Neural cell (in vitro differentiated cells): ENCODE data around the gene POU2F3. TPM values are rescaled to one million over a fixed set of nuclear protein-coding genes. Genes with fewer than 3 reads are reported as not detected.

Source experiments
- H2AFZ ChIP-seq: fragments of 200-600, 300-800 bp; sonication (generic), shearing (Covaris generic); 2 replicates; pipeline ENCODE4 v1.6.0; 2014; ENCODE audit warnings: low read depth, mild to moderate bottlenecking, antibody characterized with exemption, low read length, moderate library complexity
- H3F3A ChIP-seq: fragments of 200-600 bp; shearing (Covaris generic); 2 replicates; pipeline ENCODE4 v1.6.1; 2016; ENCODE audit warnings: mild to moderate bottlenecking, moderate library complexity, mixed read lengths, antibody characterized with exemption, low read length; ENCODE audit not compliant: insufficient read depth, poor library complexity, severe bottlenecking
- H3K27ac ChIP-seq: fragments of 200-600, 300-800 bp; sonication (generic), shearing (Covaris generic); 2 replicates; pipeline ENCODE4 v1.5.1; 2014; ENCODE audit warnings: mild to moderate bottlenecking, low read length, moderate library complexity
- H3K27me3 ChIP-seq: fragments of 300-800, 200-600 bp; sonication (generic), shearing (Covaris generic); 2 replicates; pipeline ENCODE4 v1.6.0; 2014; ENCODE audit warnings: mild to moderate bottlenecking, low read depth, low read length, moderate library complexity; ENCODE audit not compliant: insufficient read depth
- H3K36me3 ChIP-seq: fragments of 300-800, 200-600 bp; sonication (generic), shearing (Covaris generic); 2 replicates; pipeline ENCODE4 v1.5.1; 2014; ENCODE audit warnings: mild to moderate bottlenecking, antibody characterized with exemption, low read length, moderate library complexity; ENCODE audit not compliant: insufficient read depth
- H3K4me2 ChIP-seq: fragments of 300-800, 200-600 bp; sonication (generic), shearing (Covaris generic); 2 replicates; pipeline ENCODE4 v1.6.0; 2014; ENCODE audit warnings: mild to moderate bottlenecking, low read length
- H3K4me3 ChIP-seq: fragments of 300-800, 200-600 bp; sonication (generic), shearing (Covaris generic); 2 replicates; pipeline ENCODE4 v1.5.1; 2014; ENCODE audit warnings: mild to moderate bottlenecking, low read length, moderate library complexity
- H3K79me2 ChIP-seq: fragments of 200-600 bp; shearing (Covaris generic); replicated peaks from 2 replicates; pipeline ENCODE4 v1.6.0; 2014; ENCODE audit warnings: mild to moderate bottlenecking, low read length, moderate library complexity; ENCODE audit not compliant: insufficient read depth
- H3K9ac ChIP-seq: fragments of 300-800, 200-600 bp; sonication (generic), shearing (Covaris generic); 2 replicates; pipeline ENCODE4 v1.6.1; 2016; ENCODE audit warnings: mild to moderate bottlenecking, low read length, mixed read lengths
- H3K9me2 ChIP-seq: fragments of 200-600 bp; shearing (Covaris generic); 2 replicates; pipeline ENCODE4 v1.6.1; 2016; ENCODE audit warnings: mild to moderate bottlenecking, low read length, mixed read lengths; ENCODE audit not compliant: insufficient read depth
- H3K9me3 ChIP-seq: fragments of 200-600, 300-800 bp; sonication (generic), shearing (Covaris generic); 2 replicates; pipeline ENCODE4 v1.6.1; 2016; ENCODE audit warnings: mild to moderate bottlenecking, mixed run types, low read length, moderate library complexity, mixed read lengths
- H4K20me1 ChIP-seq: fragments of 200-600 bp; shearing (Covaris generic); 2 replicates; pipeline ENCODE4 v1.6.1; 2016; ENCODE audit warnings: mild to moderate bottlenecking, mixed run types; ENCODE audit not compliant: insufficient read depth
- EP300 ChIP-seq: fragments of 450-650 bp; conservative IDR thresholded peaks from 2 replicates; pipeline ENCODE4 v1.6.1; 2014; ENCODE audit warnings: antibody characterized with exemption, mild to moderate bottlenecking, moderate library complexity; ENCODE audit not compliant: poor library complexity, severe bottlenecking
- EZH2 ChIP-seq: fragments of 200-600, 300-800 bp; shearing (Covaris generic), sonication (generic); IDR thresholded peaks from 2 replicates; pipeline ENCODE4 v1.6.1; 2014; ENCODE audit warnings: antibody characterized with exemption, low read length, borderline replicate concordance, mild to moderate bottlenecking; ENCODE audit not compliant: insufficient read depth, poor library complexity, severe bottlenecking
- MXI1 ChIP-seq: fragments of 450-650 bp; conservative IDR thresholded peaks from 2 replicates; pipeline ENCODE4 v1.6.1; 2014; ENCODE audit warnings: antibody characterized with exemption, mild to moderate bottlenecking; ENCODE audit not compliant: poor library complexity, severe bottlenecking
- POLR2AphosphoS5 ChIP-seq: IDR thresholded peaks from 2 replicates; pipeline ENCODE4 v1.6.1; 2012
- RAD21 ChIP-seq: fragments of 450-650 bp; conservative IDR thresholded peaks from 2 replicates; pipeline ENCODE4 v1.6.1; 2014; ENCODE audit warnings: antibody characterized with exemption, mild to moderate bottlenecking, moderate library complexity
- SMC3 ChIP-seq: fragments of 450-650 bp; conservative IDR thresholded peaks from 2 replicates; pipeline ENCODE4 v1.6.1; 2014; ENCODE audit warnings: antibody characterized with exemption, mild to moderate bottlenecking, moderate library complexity; ENCODE audit not compliant: poor library complexity
- TAF1 ChIP-seq: IDR thresholded peaks from 2 replicates; pipeline ENCODE4 v1.6.1; 2012; ENCODE audit warnings: low read depth
- polyA plus RNA-seq: library from polyadenylated mRNA; depleted of rRNA; stranded (reverse); fragments of >200 nt; gene quantifications from 2 replicates; pipeline ENCODE4 v1.2.3, GENCODE V29; 2014
- TF ChIP-seq, protein P1 (sequence below): IDR thresholded peaks from 2 replicates; pipeline ENCODE4 v1.6.1; 2012; ENCODE audit warnings: borderline replicate concordance
- TF ChIP-seq, protein P2 (sequence below): fragments of 450-650 bp; IDR thresholded peaks from 2 replicates; pipeline ENCODE4 v1.5.1; 2014; ENCODE audit warnings: antibody characterized with exemption, mild to moderate bottlenecking, moderate library complexity; ENCODE audit not compliant: poor library complexity, severe bottlenecking

The POU2F3 gene
- polyA plus RNA-seq, 1 donor from 2014 or later, result not detected

DNA sequence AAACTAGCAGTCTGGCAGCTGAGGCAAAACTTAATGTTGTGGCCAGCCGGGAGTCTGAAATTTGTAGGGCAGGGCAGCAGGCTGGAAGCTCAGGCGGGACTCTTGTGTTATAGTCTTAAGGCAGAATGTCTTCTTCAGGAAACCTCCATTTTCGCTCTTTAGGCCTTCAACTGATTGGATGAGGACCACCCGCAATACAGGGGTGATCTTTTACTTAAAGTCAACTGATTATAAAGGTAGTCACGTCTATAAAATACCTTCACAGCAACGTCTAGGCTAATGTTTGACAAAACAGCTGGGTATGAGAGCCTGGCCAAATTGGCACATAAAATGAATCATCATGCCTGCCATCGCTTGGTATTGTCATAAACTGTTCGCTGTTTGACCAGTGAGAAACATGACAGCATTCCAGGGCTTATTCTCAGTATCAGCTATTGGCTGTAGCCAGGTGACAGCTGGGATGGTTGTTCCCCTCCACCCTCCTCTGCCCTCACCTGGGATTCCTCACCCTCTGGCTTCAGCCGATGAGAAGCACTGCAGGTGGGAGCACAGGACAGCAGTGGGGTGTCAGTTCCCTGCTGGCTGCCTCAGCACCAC, 6.6 kb upstream of the POU2F3 start:
- Histone ChIP-seq H2AFZ (no peak overlapping the region), H3K36me3 (no peaks in the 10 kb centered on the region), H3K79me2 (no peaks in the 10 kb centered on the region), H3K27ac (no peak overlapping the region), H3F3A (no peaks in the 10 kb centered on the region), H3K27me3 (no peaks in the 10 kb centered on the region), H3K9me3 (no peaks in the 10 kb centered on the region), H3K9ac (no peak overlapping the region), H3K4me3 (no peak overlapping the region), H3K9me2 (no peaks in the 10 kb centered on the region), H3K4me2 (no peak overlapping the region), H4K20me1 (no peaks in the 10 kb centered on the region)
- no peak for TF ChIP-seq MXI1
- TF ChIP-seq RAD21, result no peak
- TF ChIP-seq EZH2, result no peak
- no peak for TF ChIP-seq SMC3
- TF ChIP-seq POLR2AphosphoS5, result no peak
- TF ChIP-seq, protein P1, sequence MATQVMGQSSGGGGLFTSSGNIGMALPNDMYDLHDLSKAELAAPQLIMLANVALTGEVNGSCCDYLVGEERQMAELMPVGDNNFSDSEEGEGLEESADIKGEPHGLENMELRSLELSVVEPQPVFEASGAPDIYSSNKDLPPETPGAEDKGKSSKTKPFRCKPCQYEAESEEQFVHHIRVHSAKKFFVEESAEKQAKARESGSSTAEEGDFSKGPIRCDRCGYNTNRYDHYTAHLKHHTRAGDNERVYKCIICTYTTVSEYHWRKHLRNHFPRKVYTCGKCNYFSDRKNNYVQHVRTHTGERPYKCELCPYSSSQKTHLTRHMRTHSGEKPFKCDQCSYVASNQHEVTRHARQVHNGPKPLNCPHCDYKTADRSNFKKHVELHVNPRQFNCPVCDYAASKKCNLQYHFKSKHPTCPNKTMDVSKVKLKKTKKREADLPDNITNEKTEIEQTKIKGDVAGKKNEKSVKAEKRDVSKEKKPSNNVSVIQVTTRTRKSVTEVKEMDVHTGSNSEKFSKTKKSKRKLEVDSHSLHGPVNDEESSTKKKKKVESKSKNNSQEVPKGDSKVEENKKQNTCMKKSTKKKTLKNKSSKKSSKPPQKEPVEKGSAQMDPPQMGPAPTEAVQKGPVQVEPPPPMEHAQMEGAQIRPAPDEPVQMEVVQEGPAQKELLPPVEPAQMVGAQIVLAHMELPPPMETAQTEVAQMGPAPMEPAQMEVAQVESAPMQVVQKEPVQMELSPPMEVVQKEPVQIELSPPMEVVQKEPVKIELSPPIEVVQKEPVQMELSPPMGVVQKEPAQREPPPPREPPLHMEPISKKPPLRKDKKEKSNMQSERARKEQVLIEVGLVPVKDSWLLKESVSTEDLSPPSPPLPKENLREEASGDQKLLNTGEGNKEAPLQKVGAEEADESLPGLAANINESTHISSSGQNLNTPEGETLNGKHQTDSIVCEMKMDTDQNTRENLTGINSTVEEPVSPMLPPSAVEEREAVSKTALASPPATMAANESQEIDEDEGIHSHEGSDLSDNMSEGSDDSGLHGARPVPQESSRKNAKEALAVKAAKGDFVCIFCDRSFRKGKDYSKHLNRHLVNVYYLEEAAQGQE, result no peak
- TF ChIP-seq TAF1, result no peak
- TF ChIP-seq, protein P2, sequence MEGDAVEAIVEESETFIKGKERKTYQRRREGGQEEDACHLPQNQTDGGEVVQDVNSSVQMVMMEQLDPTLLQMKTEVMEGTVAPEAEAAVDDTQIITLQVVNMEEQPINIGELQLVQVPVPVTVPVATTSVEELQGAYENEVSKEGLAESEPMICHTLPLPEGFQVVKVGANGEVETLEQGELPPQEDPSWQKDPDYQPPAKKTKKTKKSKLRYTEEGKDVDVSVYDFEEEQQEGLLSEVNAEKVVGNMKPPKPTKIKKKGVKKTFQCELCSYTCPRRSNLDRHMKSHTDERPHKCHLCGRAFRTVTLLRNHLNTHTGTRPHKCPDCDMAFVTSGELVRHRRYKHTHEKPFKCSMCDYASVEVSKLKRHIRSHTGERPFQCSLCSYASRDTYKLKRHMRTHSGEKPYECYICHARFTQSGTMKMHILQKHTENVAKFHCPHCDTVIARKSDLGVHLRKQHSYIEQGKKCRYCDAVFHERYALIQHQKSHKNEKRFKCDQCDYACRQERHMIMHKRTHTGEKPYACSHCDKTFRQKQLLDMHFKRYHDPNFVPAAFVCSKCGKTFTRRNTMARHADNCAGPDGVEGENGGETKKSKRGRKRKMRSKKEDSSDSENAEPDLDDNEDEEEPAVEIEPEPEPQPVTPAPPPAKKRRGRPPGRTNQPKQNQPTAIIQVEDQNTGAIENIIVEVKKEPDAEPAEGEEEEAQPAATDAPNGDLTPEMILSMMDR, result no peak
- no peak for TF ChIP-seq EP300

DNA sequence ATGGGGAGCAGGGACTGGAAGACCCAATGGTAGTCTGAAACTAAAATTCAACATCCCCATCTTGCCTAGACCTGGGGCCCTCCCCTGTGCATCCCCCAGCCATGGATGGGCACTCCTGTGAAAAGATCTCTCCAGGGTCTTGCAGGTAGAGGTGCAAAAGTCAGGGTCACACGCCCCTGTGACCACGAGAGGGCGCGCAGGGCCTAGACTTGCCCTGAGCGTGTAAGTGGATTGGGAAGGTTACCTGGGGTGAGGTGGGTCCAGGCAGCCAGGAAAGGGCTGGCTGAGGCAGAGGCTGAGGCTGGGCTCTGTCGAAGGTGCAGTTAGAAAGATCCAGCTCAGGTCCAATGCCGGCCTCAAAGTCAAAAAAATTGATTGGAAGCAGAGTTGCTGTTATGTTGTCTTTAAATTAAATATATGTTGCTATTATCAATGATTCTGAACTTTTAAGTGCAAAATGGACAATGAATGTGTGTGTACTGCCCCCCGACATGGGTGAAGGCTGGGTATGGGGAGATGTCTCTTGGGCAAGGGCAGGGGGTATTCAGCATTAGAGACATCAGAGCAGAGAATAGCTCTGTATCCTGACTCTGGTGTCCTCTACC, 4.8 kb upstream of the POU2F3 start:
- H3K9ac ChIP-seq, result no peak overlapping the region
- no peak overlapping the region for H3K4me3 ChIP-seq
- no peak overlapping the region for H3K4me2 ChIP-seq
- no peak overlapping the region for H2AFZ ChIP-seq
- peaks cover 17% of the 10 kb centered on the region for H3K27me3 ChIP-seq
- no peaks in the 10 kb centered on the region for H3K79me2 ChIP-seq
- no peaks in the 10 kb centered on the region for H4K20me1 ChIP-seq
- TF ChIP-seq, protein P2, result peak; percentile 92
- TF ChIP-seq RAD21 (peak; percentile 95), EZH2 (no peak), TAF1 (no peak), EP300 (no peak), MXI1 (no peak), SMC3 (peak; percentile 99), POLR2AphosphoS5 (no peak)
- TF ChIP-seq, protein P1, result no peak
- H3K36me3 ChIP-seq, result no peaks in the 10 kb centered on the region
- H3K9me3 ChIP-seq, result no peaks in the 10 kb centered on the region
- H3K27ac ChIP-seq, result no peak overlapping the region
- no peaks in the 10 kb centered on the region for H3F3A ChIP-seq
- no peaks in the 10 kb centered on the region for H3K9me2 ChIP-seq
